ENCODE data around the gene B3GALT4.
A peak's percentile ranks its signal among the peaks of the same experiment; 100 is the strongest.
"Not testable (repeated sequence)": the region's sequence is repeated elsewhere in the genome, so short reads cannot be mapped to it uniquely, and the experiment has no call there.

Gene B3GALT4

DNA sequence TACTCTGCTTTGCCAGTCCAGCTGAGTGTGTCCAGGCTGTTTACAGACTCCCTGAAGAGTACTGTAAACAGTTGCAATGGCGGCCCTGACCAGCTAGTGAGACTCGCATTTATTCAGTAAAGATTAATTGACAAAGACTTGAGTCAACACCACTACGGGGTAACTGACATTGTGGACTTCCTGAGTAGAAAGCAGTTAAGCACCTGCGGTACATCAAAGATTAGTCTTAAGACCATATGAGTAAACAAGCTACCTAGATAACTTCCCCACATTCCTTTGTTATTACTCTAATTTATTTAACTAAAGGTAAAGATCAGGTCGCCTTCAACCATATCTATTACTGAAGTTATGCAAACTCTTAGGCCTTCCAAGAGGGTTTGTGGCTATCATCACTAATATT is 17.9 kb upstream of the B3GALT4 start:
- Histone ChIP-seq H4K20me1 (ENCODE audit: insufficient read depth, low read length) (no peaks in the 10 kb centered on the region), H3K9me3 (ENCODE audit: low read length) (no peaks in the 10 kb centered on the region), H3K4me1 (ENCODE audit: insufficient read depth, low read length, severe bottlenecking) (no peaks in the 10 kb centered on the region), H3K27ac (ENCODE audit: low read depth, low read length, poor library complexity, severe bottlenecking) (no peak overlapping the region), H3K79me2 (ENCODE audit: insufficient read depth, low read length) (no peaks in the 10 kb centered on the region), H3K27me3 (ENCODE audit: insufficient read depth, low read length) (no peaks in the 10 kb centered on the region), H2AFZ (ENCODE audit: low read length) (no peak overlapping the region), H3K36me3 (ENCODE audit: insufficient read depth, low read length) (peaks cover 64% of the 10 kb centered on the region), H3K4me2 (ENCODE audit: low read length) (no peak overlapping the region), H3K9ac (ENCODE audit: low read length) (no peak overlapping the region), H3K4me3 (ENCODE audit: low read depth, low read length, poor library complexity, severe bottlenecking) (no peak overlapping the region), H3F3A (ENCODE audit: insufficient read depth, low read length) (no peaks in the 10 kb centered on the region), H3K9me2 (ENCODE audit: low read depth, low read length) (no peaks in the 10 kb centered on the region)
- no peak for TF ChIP-seq CTCF (IDR thresholded peaks at IDR 0.05; ENCODE audit: low read length)
- TF ChIP-seq EZH2 (IDR thresholded peaks at IDR 0.05; ENCODE audit: borderline replicate concordance, low read length) = no peak

GRCh38 chr6:33262490-33262889 is 14.4 kb upstream of the B3GALT4 start:
- H3K27ac ChIP-seq (ENCODE audit: low read depth, low read length, poor library complexity, severe bottlenecking); H3K4me3 ChIP-seq (ENCODE audit: low read depth, low read length, poor library complexity, severe bottlenecking); H3K79me2 ChIP-seq (ENCODE audit: insufficient read depth, low read length); H4K20me1 ChIP-seq (ENCODE audit: insufficient read depth, low read length); H3K4me2 ChIP-seq (ENCODE audit: low read length); H3K9me3 ChIP-seq (ENCODE audit: low read length); H3K4me1 ChIP-seq (ENCODE audit: insufficient read depth, low read length, severe bottlenecking); H2AFZ ChIP-seq (ENCODE audit: low read length); H3F3A ChIP-seq (ENCODE audit: insufficient read depth, low read length); H3K9me2 ChIP-seq (ENCODE audit: low read depth, low read length); H3K9ac ChIP-seq (ENCODE audit: low read length); H3K27me3 ChIP-seq (ENCODE audit: insufficient read depth, low read length): not testable (repeated sequence)
- H3K36me3 ChIP-seq (ENCODE audit: insufficient read depth, low read length) = peaks cover 86% of the 10 kb centered on the region

- Histone ChIP-seq H3K36me3 (ENCODE audit: insufficient read depth, low read length) (peaks cover 87% of the 10 kb centered on the region), H3K4me2 (ENCODE audit: low read length) (no peak overlapping the region), H3K9me3 (ENCODE audit: low read length) (no peaks in the 10 kb centered on the region), H3K27me3 (ENCODE audit: insufficient read depth, low read length) (no peaks in the 10 kb centered on the region), H4K20me1 (ENCODE audit: insufficient read depth, low read length) (no peaks in the 10 kb centered on the region), H3K9me2 (ENCODE audit: low read depth, low read length) (no peaks in the 10 kb centered on the region), H3K79me2 (ENCODE audit: insufficient read depth, low read length) (no peaks in the 10 kb centered on the region), H3K27ac (ENCODE audit: low read depth, low read length, poor library complexity, severe bottlenecking) (no peak overlapping the region), H3K4me3 (ENCODE audit: low read depth, low read length, poor library complexity, severe bottlenecking) (no peak overlapping the region), H3F3A (ENCODE audit: insufficient read depth, low read length) (no peaks in the 10 kb centered on the region), H3K9ac (ENCODE audit: low read length) (no peak overlapping the region), H3K4me1 (ENCODE audit: insufficient read depth, low read length, severe bottlenecking) (no peaks in the 10 kb centered on the region), H2AFZ (ENCODE audit: low read length) (no peak overlapping the region)
- TF ChIP-seq CTCF (IDR thresholded peaks at IDR 0.05; ENCODE audit: low read length) = no peak
- no peak for TF ChIP-seq EZH2 (IDR thresholded peaks at IDR 0.05; ENCODE audit: borderline replicate concordance, low read length)
These were observed 12.9 kb upstream of the B3GALT4 start for GRCh38 chr6:33264015-33264414.

- Histone ChIP-seq H3K9ac (ENCODE audit: low read length) (peak overlapping the region; percentile 98), H2AFZ (ENCODE audit: low read length) (peak overlapping the region; percentile 81; the same call in 1 of the 2 replicates), H3K27me3 (ENCODE audit: insufficient read depth, low read length) (no peaks in the 10 kb centered on the region), H3K79me2 (ENCODE audit: insufficient read depth, low read length) (peaks cover 36% of the 10 kb centered on the region), H4K20me1 (ENCODE audit: insufficient read depth, low read length) (no peaks in the 10 kb centered on the region), H3K4me2 (ENCODE audit: low read length) (peak overlapping the region; percentile 88), H3K36me3 (ENCODE audit: insufficient read depth, low read length) (peaks cover 76% of the 10 kb centered on the region), H3K9me3 (ENCODE audit: low read length) (no peaks in the 10 kb centered on the region), H3K9me2 (ENCODE audit: low read depth, low read length) (no peaks in the 10 kb centered on the region), H3K4me1 (ENCODE audit: insufficient read depth, low read length, severe bottlenecking) (peaks cover 49% of the 10 kb centered on the region), H3F3A (ENCODE audit: insufficient read depth, low read length) (peaks cover 8% of the 10 kb centered on the region; the same call in 1 of the 2 replicates), H3K4me3 (ENCODE audit: low read depth, low read length, poor library complexity, severe bottlenecking) (peak overlapping the region; percentile 93), H3K27ac (ENCODE audit: low read depth, low read length, poor library complexity, severe bottlenecking) (peak overlapping the region; percentile 87)
- TF ChIP-seq EZH2 (IDR thresholded peaks at IDR 0.05; ENCODE audit: borderline replicate concordance, low read length) = no peak
- TF ChIP-seq CTCF (IDR thresholded peaks at IDR 0.05; ENCODE audit: low read length) = no peak
These were observed 5.8 kb upstream of the B3GALT4 start for GRCh38 chr6:33271117-33271467.
